Lower leg skin (tissue), 3 donors: ENCODE results near the gene HDC.

Experiments used
- CTCF ChIP-seq, 3 donors: fragments of 450-650 bp; IDR thresholded peaks; one replicate each; pipeline ENCODE4 v1.5.1; 2016; ENCODE audit warnings: antibody characterized with exemption in 3 of 3, mild to moderate bottlenecking in 3 of 3, moderate library complexity in 2 of 3
- POLR2A ChIP-seq, 2 donors: fragments of 450-650 bp; IDR thresholded peaks; one replicate each; pipeline ENCODE4 v1.6.1; 2016 to 2017; ENCODE audit warnings: antibody characterized with exemption in 2 of 2, mild to moderate bottlenecking in 1 of 2, moderate library complexity in 1 of 2

GRCh38 chr15:50236433-50236832, 29.1 kb downstream of the HDC start:
- TF ChIP-seq CTCF (IDR thresholded peaks at IDR 0.05) (no peak), POLR2A (IDR thresholded peaks at IDR 0.05) (no peak)
